Retinal pigment epithelial cell (primary cell): ENCODE results near the gene DENND6B.

ENCODE experiments used
- DNase-seq: peaks from one replicate; pipeline ENCODE4 v3.0.0-alpha.2; 2010; ENCODE audit warnings: low read depth
- H3K4me3 ChIP-seq: 2 replicates; pipeline ENCODE4 v1.5.1; 2011; ENCODE audit warnings: mild to moderate bottlenecking, low read length, control low read depth, moderate library complexity
- TF ChIP-seq, protein P1 (sequence below): conservative IDR thresholded peaks from 2 replicates; pipeline ENCODE4 v1.5.1; 2011; ENCODE audit warnings: low read depth, low read length, control low read depth, inconsistent platforms

The DENND6B gene

DNA sequence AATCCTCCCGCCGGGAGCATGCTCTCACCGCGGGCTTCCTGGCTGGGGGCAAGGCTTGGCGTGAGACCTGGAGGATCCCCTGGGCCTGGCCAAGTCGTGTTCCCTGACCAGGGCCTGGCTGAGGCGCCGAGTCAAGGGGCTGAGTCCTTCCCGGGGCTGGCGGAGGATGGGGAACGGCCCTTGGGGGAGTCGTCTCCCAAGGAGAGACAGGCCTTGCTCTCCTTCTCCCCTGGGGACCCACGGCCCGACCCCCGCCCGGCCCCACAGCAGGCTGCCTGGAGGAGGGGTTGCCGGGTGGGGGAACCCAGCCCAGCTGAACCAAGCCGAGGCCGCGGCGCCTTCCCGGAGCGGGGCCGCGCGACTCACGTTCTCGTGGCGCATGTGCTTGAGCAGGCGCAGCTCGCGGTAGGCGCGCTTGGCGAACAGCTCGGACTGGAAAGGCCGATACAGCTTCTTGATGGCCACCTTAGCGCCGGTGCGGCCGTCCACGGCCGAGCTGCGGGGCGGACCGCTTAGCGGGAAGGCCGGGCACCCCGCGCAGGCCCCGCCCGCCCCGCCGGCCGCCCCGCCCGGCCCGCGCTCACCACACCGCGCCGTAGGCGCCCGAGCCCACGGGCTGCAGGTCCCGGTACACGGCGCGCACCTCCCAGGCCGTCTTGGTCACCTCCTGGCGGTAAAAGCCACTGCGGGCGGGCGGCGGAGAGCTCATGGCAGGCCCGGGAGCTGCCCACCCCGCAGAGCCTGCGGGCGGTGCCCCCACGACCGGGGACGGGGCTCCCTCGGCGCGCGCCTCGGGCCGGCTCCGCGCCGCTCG lies 65.8 kb downstream of the DENND6B start:
- TF ChIP-seq, protein P1, sequence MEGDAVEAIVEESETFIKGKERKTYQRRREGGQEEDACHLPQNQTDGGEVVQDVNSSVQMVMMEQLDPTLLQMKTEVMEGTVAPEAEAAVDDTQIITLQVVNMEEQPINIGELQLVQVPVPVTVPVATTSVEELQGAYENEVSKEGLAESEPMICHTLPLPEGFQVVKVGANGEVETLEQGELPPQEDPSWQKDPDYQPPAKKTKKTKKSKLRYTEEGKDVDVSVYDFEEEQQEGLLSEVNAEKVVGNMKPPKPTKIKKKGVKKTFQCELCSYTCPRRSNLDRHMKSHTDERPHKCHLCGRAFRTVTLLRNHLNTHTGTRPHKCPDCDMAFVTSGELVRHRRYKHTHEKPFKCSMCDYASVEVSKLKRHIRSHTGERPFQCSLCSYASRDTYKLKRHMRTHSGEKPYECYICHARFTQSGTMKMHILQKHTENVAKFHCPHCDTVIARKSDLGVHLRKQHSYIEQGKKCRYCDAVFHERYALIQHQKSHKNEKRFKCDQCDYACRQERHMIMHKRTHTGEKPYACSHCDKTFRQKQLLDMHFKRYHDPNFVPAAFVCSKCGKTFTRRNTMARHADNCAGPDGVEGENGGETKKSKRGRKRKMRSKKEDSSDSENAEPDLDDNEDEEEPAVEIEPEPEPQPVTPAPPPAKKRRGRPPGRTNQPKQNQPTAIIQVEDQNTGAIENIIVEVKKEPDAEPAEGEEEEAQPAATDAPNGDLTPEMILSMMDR = no peak
- peak overlapping the region; percentile 53 for H3K4me3 ChIP-seq
- no peak for DNase-seq

DNA sequence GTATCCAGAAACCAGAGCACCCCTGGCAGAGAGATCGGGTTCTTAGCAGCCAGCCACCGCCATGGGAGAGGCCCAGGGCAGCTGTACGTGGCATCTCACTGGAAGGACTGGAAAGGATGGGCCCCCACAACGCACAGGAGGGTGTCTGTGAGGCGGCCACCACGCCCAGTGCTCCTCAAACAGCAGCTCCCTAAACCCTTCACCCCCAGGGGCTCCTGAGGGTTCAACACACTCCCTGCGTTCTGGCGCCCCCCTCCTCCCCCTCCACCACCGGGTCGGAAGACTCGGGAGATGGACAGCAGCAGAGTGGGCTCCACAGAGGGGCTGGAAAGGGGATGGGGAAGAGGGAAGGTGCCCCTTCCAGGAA lies 66.4 kb downstream of the DENND6B start:
- TF ChIP-seq, protein P1 = no peak
- no peak for DNase-seq
- H3K4me3 ChIP-seq = peak overlapping the region; percentile 53

DNA sequence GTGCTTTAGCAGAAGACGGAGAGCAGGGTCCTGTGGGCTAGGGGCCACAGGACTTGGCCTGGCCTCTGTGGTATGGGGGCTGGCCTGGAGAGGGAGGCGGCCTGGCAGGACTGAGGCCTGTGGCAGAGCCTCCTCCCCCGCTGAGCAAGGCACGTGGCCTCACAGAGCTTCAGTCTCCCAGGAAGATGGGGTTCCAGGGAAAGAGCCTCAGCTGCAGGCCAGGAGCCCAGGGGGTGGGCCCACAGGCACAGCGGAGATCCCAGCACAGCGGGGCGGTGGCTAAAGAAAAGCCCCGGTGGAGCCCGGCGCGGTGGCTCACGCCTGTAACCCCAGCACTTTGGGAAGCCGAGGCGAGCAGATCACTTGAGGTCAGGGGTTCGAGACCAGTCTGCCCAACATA lies 67.5 kb downstream of the DENND6B start:
- H3K4me3 ChIP-seq = no peak overlapping the region
- no peak for DNase-seq

More for the DNA sequence above, 67.5 kb downstream of the DENND6B start:
- TF ChIP-seq, protein P1 = no peak
